H1 (cell line): Measurements from ENCODE around the gene PRKN. TPM values are rescaled to one million over a fixed set of nuclear protein-coding genes. Genes with fewer than 3 reads are reported as not detected.

Source experiments
- CTCF ChIA-PET: fragments of 300-600 bp; sonication (Branson Sonifier 250); formaldehyde crosslinking; loops from one replicate; lab custom pipeline; 2021; ENCODE audit not compliant: partially characterized antibody; lab: Charles Lee
- POLR2A ChIA-PET: fragments of 300-600 bp; sonication (Branson Sonifier 250); formaldehyde crosslinking; loops from one replicate; lab custom pipeline; 2021; ENCODE audit warnings: inconsistent platforms; ENCODE audit not compliant: partially characterized antibody; lab: Charles Lee
- DNase-seq, 2 experiments: peaks; one replicate each; pipeline versions ENCODE4 v3.0.0 to v3.0.0-alpha.2; 2010 to 2022; ENCODE audit warnings: low spot score in 2 of 2, low read depth in 1 of 2, mixed read lengths in 1 of 2
- FAIRE-seq: peaks from 2 replicates; lab custom pipeline; 2011; peaks lifted over from hg19 to GRCh38; lab: Jason Lieb, UNC
- H2AFZ ChIP-seq: 2 replicates; pipeline ENCODE4 v1.8.1; 2012; ENCODE audit warnings: low read length, inconsistent platforms
- H2AK5ac ChIP-seq: 2 replicates; pipeline ENCODE4 v1.6.1; 2013; ENCODE audit warnings: low read depth, low read length
- H2BK120ac ChIP-seq: replicated peaks from 2 replicates; pipeline ENCODE3; 2013; ENCODE audit warnings: low read depth, low read length, inconsistent platforms
- H2BK12ac ChIP-seq: 2 replicates; pipeline ENCODE4 v1.6.1; 2013; ENCODE audit warnings: low read depth, low read length
- H2BK15ac ChIP-seq: 2 replicates; pipeline ENCODE4 v1.6.1; 2013; ENCODE audit warnings: low read length
- H2BK20ac ChIP-seq: 2 replicates; pipeline ENCODE4 v1.6.1; 2013; ENCODE audit warnings: low read length
- H2BK5ac ChIP-seq: 2 replicates; pipeline ENCODE4 v1.6.1; 2013; ENCODE audit warnings: low read depth, low read length
- H3K14ac ChIP-seq: 2 replicates; pipeline ENCODE4 v1.6.1; 2013; ENCODE audit warnings: inconsistent platforms; ENCODE audit not compliant: insufficient read length
- H3K18ac ChIP-seq: 2 replicates; pipeline ENCODE4 v1.6.1; 2013; ENCODE audit warnings: low read length; ENCODE audit errors: extremely low read depth
- H3K23ac ChIP-seq: 2 replicates; pipeline ENCODE4 v1.6.1; 2013; ENCODE audit warnings: inconsistent platforms; ENCODE audit not compliant: insufficient read length
- H3K23me2 ChIP-seq: 2 replicates; pipeline ENCODE4 v1.6.1; 2013; ENCODE audit warnings: low read depth, low read length
- H3K27ac ChIP-seq: 2 replicates; pipeline ENCODE4 v1.6.1; 2011; ENCODE audit warnings: low read depth, low read length, inconsistent platforms
- H3K27me3 ChIP-seq, 4 experiments: replicated peaks in 1 of 4; 1 replicate in 1 of 4; 2 replicates in 3 of 4; pipeline versions ENCODE4 v1.6.1 to v1.8.1; 2011 to 2013; ENCODE audit warnings: low read length in 3 of 4, mild to moderate bottlenecking in 3 of 4, inconsistent platforms in 2 of 4, mixed read lengths in 2 of 4, moderate library complexity in 1 of 4; ENCODE audit not compliant: control insufficient read depth in 3 of 4, insufficient read depth in 3 of 4; ENCODE audit errors: extremely low read depth in 1 of 4
- H3K36me3 ChIP-seq, 4 experiments: 2 replicates each; pipeline versions ENCODE4 v1.6.1 to v1.8.1; 2011 to 2013; ENCODE audit warnings: mild to moderate bottlenecking in 4 of 4, low read length in 3 of 4, moderate library complexity in 2 of 4, control low read depth in 1 of 4, inconsistent platforms in 1 of 4; ENCODE audit not compliant: insufficient read depth in 4 of 4, control insufficient read depth in 2 of 4
- H3K4ac ChIP-seq: replicated peaks from 2 replicates; pipeline ENCODE3; 2013; ENCODE audit warnings: low read length, low read depth, mixed read lengths, inconsistent platforms; ENCODE audit not compliant: insufficient read length
- H3K4me1 ChIP-seq, 4 experiments: replicated peaks in 1 of 4; 1 replicate in 1 of 4; 2 replicates in 3 of 4; pipeline versions ENCODE4 v1.6.1 to v1.8.1; 2011 to 2013; ENCODE audit warnings: low read length in 3 of 4, inconsistent platforms in 2 of 4, mixed read lengths in 1 of 4; ENCODE audit not compliant: insufficient read depth in 4 of 4, control insufficient read depth in 3 of 4
- H3K4me2 ChIP-seq, 2 experiments: 2 replicates each; pipeline versions ENCODE4 v1.6.1 to v1.8.1; 2011 to 2013; ENCODE audit warnings: low read depth in 2 of 2, low read length in 2 of 2, control low read depth in 1 of 2, inconsistent platforms in 1 of 2, mild to moderate bottlenecking in 1 of 2; ENCODE audit not compliant: insufficient read depth in 1 of 2
- H3K4me3 ChIP-seq, 4 experiments: fragments of 200-600, 300-600 bp in 1 of 4; sonication (generic), shearing (Covaris generic), sonication (Bioruptor Twin) in 1 of 4; 2 replicates each; pipeline versions ENCODE4 v1.5.1 to v1.8.1; 2011 to 2016; ENCODE audit warnings: low read length in 4 of 4, low read depth in 3 of 4, control low read depth in 2 of 4, inconsistent platforms in 2 of 4, mild to moderate bottlenecking in 2 of 4, mixed read lengths in 1 of 4, moderate library complexity in 1 of 4; ENCODE audit not compliant: insufficient read depth in 2 of 4; ENCODE audit errors: extremely low read depth in 1 of 4
- H3K56ac ChIP-seq: replicated peaks from 2 replicates; pipeline ENCODE3; 2013; ENCODE audit warnings: low read depth, mild to moderate bottlenecking, mixed read lengths, low read length, inconsistent platforms; ENCODE audit not compliant: insufficient read length
- H3K79me1 ChIP-seq: 2 replicates; pipeline ENCODE4 v1.6.1; 2013; ENCODE audit warnings: low read depth, low read length, control low read depth
- H3K79me2 ChIP-seq, 2 experiments: 2 replicates each; pipeline versions ENCODE4 v1.6.1 to v1.8.1; 2012 to 2013; ENCODE audit warnings: low read length in 2 of 2, mild to moderate bottlenecking in 2 of 2, inconsistent platforms in 1 of 2; ENCODE audit not compliant: insufficient read depth in 2 of 2, control insufficient read depth in 1 of 2
- H3K9ac ChIP-seq, 4 experiments: replicated peaks in 1 of 4; 1 replicate in 1 of 4; 2 replicates in 3 of 4; pipeline versions ENCODE4 v1.6.1 to v1.8.1; 2011 to 2013; ENCODE audit warnings: low read depth in 3 of 4, low read length in 3 of 4, control low read depth in 2 of 4, mild to moderate bottlenecking in 2 of 4, moderate library complexity in 2 of 4, inconsistent platforms in 1 of 4; ENCODE audit errors: extremely low read depth in 1 of 4
- H3K9me3 ChIP-seq, 2 experiments: 2 replicates each; pipeline versions ENCODE4 v1.6.1 to v1.8.1; 2012 to 2013; ENCODE audit warnings: mild to moderate bottlenecking in 2 of 2, moderate library complexity in 2 of 2, control low read depth in 1 of 2, inconsistent platforms in 1 of 2, low read depth in 1 of 2, low read length in 1 of 2, mixed read lengths in 1 of 2; ENCODE audit not compliant: insufficient read depth in 2 of 2
- H4K20me1 ChIP-seq, 2 experiments: replicated peaks in 1 of 2; 2 replicates each; pipeline versions ENCODE3 to v1.8.1; 2011 to 2013; ENCODE audit warnings: inconsistent platforms in 2 of 2, low read length in 2 of 2, mild to moderate bottlenecking in 1 of 2; ENCODE audit not compliant: insufficient read depth in 2 of 2, control insufficient read depth in 1 of 2
- H4K5ac ChIP-seq: 2 replicates; pipeline ENCODE4 v1.6.1; 2013; ENCODE audit warnings: low read length, low read depth, mixed read lengths, inconsistent platforms; ENCODE audit not compliant: insufficient read length
- H4K8ac ChIP-seq: 2 replicates; pipeline ENCODE4 v1.8.0; 2013; ENCODE audit warnings: mild to moderate bottlenecking, moderate library complexity, low read length, inconsistent platforms; ENCODE audit not compliant: insufficient read depth; ENCODE audit errors: extremely low read depth
- H4K91ac ChIP-seq: replicated peaks from 2 replicates; pipeline ENCODE3; 2013; ENCODE audit warnings: low read length, mixed read lengths, inconsistent platforms; ENCODE audit not compliant: insufficient read length
- ASH2L ChIP-seq: fragments of 200-600, 300-600 bp; sonication (generic); IDR thresholded peaks from one replicate; pipeline ENCODE4 v1.7.1; 2017; ENCODE audit warnings: low read length
- E2F6 ChIP-seq: IDR thresholded peaks from 2 replicates; pipeline ENCODE4 v1.6.1; 2012; ENCODE audit warnings: inconsistent platforms
- EZH2 ChIP-seq: fragments of 200-600 bp; sonication (generic); IDR thresholded peaks from 2 replicates; pipeline ENCODE4 v1.7.1; 2012; ENCODE audit warnings: low read depth, mild to moderate bottlenecking, moderate library complexity, low read length, inconsistent platforms; ENCODE audit not compliant: severe bottlenecking
- HDAC2 ChIP-seq, 2 experiments: fragments of 300-600 bp in 1 of 2; sonication (generic) in 1 of 2; IDR thresholded peaks; 2 replicates each; pipeline ENCODE4 v1.6.1; 2011 to 2012; ENCODE audit warnings: low read depth in 2 of 2, low read length in 2 of 2, mild to moderate bottlenecking in 2 of 2, moderate library complexity in 2 of 2, borderline replicate concordance in 1 of 2, inconsistent platforms in 1 of 2
- RAD21 ChIP-seq, 2 experiments: IDR thresholded peaks in 1 of 2; conservative IDR thresholded peaks in 1 of 2; 2 replicates each; pipeline ENCODE4 v1.6.1; 2011; ENCODE audit warnings: low read depth in 2 of 2, low read length in 2 of 2, improper control_type of control experiment in 1 of 2, inconsistent platforms in 1 of 2, mild to moderate bottlenecking in 1 of 2, moderate library complexity in 1 of 2
- SIN3A ChIP-seq, 2 experiments: IDR thresholded peaks in 1 of 2; conservative IDR thresholded peaks in 1 of 2; 2 replicates each; pipeline ENCODE4 v1.6.1; 2011 to 2012; ENCODE audit warnings: low read length in 2 of 2, improper control_type of control experiment in 1 of 2, low read depth in 1 of 2, mild to moderate bottlenecking in 1 of 2
- SP1 ChIP-seq: IDR thresholded peaks from 2 replicates; pipeline ENCODE4 v1.6.1; 2011; ENCODE audit warnings: low read depth, low read length
- SRF ChIP-seq: IDR thresholded peaks from 2 replicates; pipeline ENCODE4 v1.6.1; 2011; ENCODE audit warnings: mild to moderate bottlenecking, low read depth, low read length, moderate library complexity
- USF2 ChIP-seq: IDR thresholded peaks from 2 replicates; pipeline ENCODE4 v1.6.1; 2011; ENCODE audit warnings: low read length, improper control_type of control experiment
- WGBS, 2 experiments: shearing (Covaris generic) in 1 of 2; methylation state at CpG; one replicate each; pipeline versions ENCODE4 v1.1.6 to v1.1.7; 2013 to 2015; ENCODE audit warnings: low lambda C conversion rate in 2 of 2, mixed read lengths in 2 of 2, inconsistent platforms in 1 of 2, low coverage in 1 of 2, missing lambda C conversion rate in 1 of 2; ENCODE audit not compliant: insufficient replicate concordance in 2 of 2, insufficient coverage in 1 of 2, insufficient read length in 1 of 2; ENCODE audit errors: extremely low coverage in 1 of 2, missing lambda C conversion rate in 1 of 2; 5-methylcytosine and 5-hydroxymethylcytosine counted together
- polyA plus RNA-seq, 7 experiments: library from polyadenylated mRNA; depleted of rRNA in 3 of 7; stranded (reverse) in 5 of 7; unstranded in 2 of 7; fragments of >200 nt in 5 of 7; fragments of 200-250 nt in 2 of 7; gene quantifications; 1 replicate in 5 of 7; 2 replicates in 1 of 7; 4 replicates in 1 of 7; pipeline versions ENCODE4 v1.2.1 to v1.2.3, GENCODE V29; 2011 to 2013; ENCODE audit warnings: missing spikeins in 2 of 7, mixed read lengths in 2 of 7
- total RNA-seq: library from RNA; stranded (reverse); fragmentation: NEBNext Ultra II Directional; extraction: Animal tissue kit (Norgen Biotek cat#: 25700); gene quantifications from 2 replicates; pipeline ENCODE4 v1.2.1, GENCODE V29; 2021

Gene PRKN
- total and polyA plus RNA-seq, 2 of the 8 experiments (the other 6 are each of a cell fraction or from before 2014, with no cell fraction given): 0.13 to 0.29 TPM

- H3K79me2 ChIP-seq: no peaks in the 10 kb centered on the region
- no peak overlapping the region for H2AK5ac ChIP-seq
- H3K56ac ChIP-seq: no peak overlapping the region
- H3K4me3 ChIP-seq: no peak overlapping the region
- no peak overlapping the region for H2BK15ac ChIP-seq
- H2BK5ac ChIP-seq: no peak overlapping the region
- no peak overlapping the region for H2BK20ac ChIP-seq
- no peak overlapping the region for H3K4me2 ChIP-seq
- H3K18ac ChIP-seq: no peak overlapping the region
- no peaks in the 10 kb centered on the region for H4K20me1 ChIP-seq
- H3K27ac ChIP-seq: no peak overlapping the region
- ChIA-PET CTCF (interaction anchor here (0.7 to 3.8 kb wide), 7 partner anchors 10 to 295 kb away, joined by 3 to 11 read pairs (median 4); no protein-coding TSS in a partner anchor), POLR2A (interaction anchor here (0.7 kb wide), 1 partner anchor 11 kb away, joined by 3 read pairs; no protein-coding TSS in a partner anchor)
- no peak overlapping the region for H4K8ac ChIP-seq
- H3K4me1 ChIP-seq: no peaks in the 10 kb centered on the region
- no peak overlapping the region for H4K5ac ChIP-seq
- no peaks in the 10 kb centered on the region for H3K23me2 ChIP-seq
- no peak overlapping the region for H2BK12ac ChIP-seq
- no peaks in the 10 kb centered on the region for H3K36me3 ChIP-seq
- FAIRE-seq: no peak
- no peak overlapping the region for H4K91ac ChIP-seq
- no peak overlapping the region for H3K23ac ChIP-seq
- H3K4ac ChIP-seq: no peak overlapping the region
- 0 out of 4 replicates have a peak, but pooled peaks cover 0 to 3% of the 10 kb centered on the region in 2 experiments for H3K9me3 ChIP-seq
- DNase-seq: no peak
- H3K14ac ChIP-seq: no peak overlapping the region
- no peak overlapping the region for H2AFZ ChIP-seq
- WGBS, 2 experiments: 89% methylated on average over 8 of the region's 8 CpGs; no CpG with 5 or more reads in 1 of the 2 experiments
- no peak overlapping the region for H2BK120ac ChIP-seq
- no peaks in the 10 kb centered on the region for H3K79me1 ChIP-seq
- H3K27me3 ChIP-seq: no peaks in the 10 kb centered on the region; a peak in 1 of 7 replicates
- no peak overlapping the region for H3K9ac ChIP-seq
- no peak for TF ChIP-seq ASH2L
- TF ChIP-seq SIN3A (conservative IDR thresholded peaks at IDR 0.05 in 1 of 2, IDR thresholded peaks at IDR 0.05 in 1 of 2; ENCODE audit: low read depth in 1 of 2, low read length in 2 of 2): no peak
- TF ChIP-seq USF2: no peak
- no peak for TF ChIP-seq HDAC2 (IDR thresholded peaks at IDR 0.05; ENCODE audit: borderline replicate concordance in 1 of 2, low read depth in 2 of 2, low read length in 2 of 2)
- TF ChIP-seq E2F6: no peak
- no peak for TF ChIP-seq EZH2
- TF ChIP-seq SRF: no peak
- TF ChIP-seq SP1: no peak
- TF ChIP-seq RAD21 (IDR thresholded peaks at IDR 0.05 in 1 of 2, conservative IDR thresholded peaks at IDR 0.05 in 1 of 2; ENCODE audit: low read depth in 2 of 2, low read length in 2 of 2): no peak
These were observed 1325.8 kb downstream of the PRKN start for GRCh38 chr6:161401587-161402309.
